B cell (primary cell): Measurements from ENCODE around the gene GATA5. TPM values are rescaled to one million over a fixed set of nuclear protein-coding genes. Genes with fewer than 3 reads are reported as not detected.

ENCODE experiments used
- ATAC-seq: fragments of 200-7000 bp; cut with Tn5 transposase; one replicate; pipeline ENCODE4 v1.10.0; 2021; ENCODE audit warnings: low read depth, mild to moderate bottlenecking, moderate number of reproducible peaks, moderate library complexity
- CTCF ChIA-PET: fragments of 350-600 bp; sonication (Branson Sonifier 250); formaldehyde crosslinking; loops from one replicate; lab custom pipeline; 2021; ENCODE audit warnings: antibody characterized with exemption, inconsistent platforms; lab: Charles Lee
- POLR2A ChIA-PET: fragments of 350-600 bp; sonication (Branson Sonifier 250); formaldehyde crosslinking; loops from one replicate; lab custom pipeline; 2021; ENCODE audit warnings: antibody characterized with exemption; lab: Charles Lee
- DNase-seq: peaks from one replicate; pipeline ENCODE4 v3.0.0; 2013
- H2AFZ ChIP-seq: 2 replicates; pipeline ENCODE4 v1.6.1; 2012; ENCODE audit warnings: mild to moderate bottlenecking, low read depth, low read length; ENCODE audit not compliant: insufficient read depth, poor library complexity, severe bottlenecking
- H3K27ac ChIP-seq, 2 donors: 1 replicate in 1 of 2; 2 replicates in 1 of 2; pipeline ENCODE4 v1.5.1; 2012 to 2013; ENCODE audit warnings: low read length in 2 of 2, mild to moderate bottlenecking in 2 of 2, moderate library complexity in 1 of 2
- H3K27me3 ChIP-seq, 4 experiments: fragments of 200-600 bp in 1 of 4; sonication (generic) in 1 of 4; replicated peaks in 1 of 4; 1 replicate in 2 of 4; 2 replicates in 2 of 4; pipeline versions ENCODE4 v1.6.1 to v1.7.0; 2013 to 2016; ENCODE audit warnings: low read length in 3 of 4, mild to moderate bottlenecking in 2 of 4, mixed read lengths in 1 of 4, moderate library complexity in 1 of 4; ENCODE audit not compliant: insufficient read depth in 4 of 4, control insufficient read depth in 3 of 4; ENCODE audit errors: control extremely low read depth in 1 of 4
- H3K36me3 ChIP-seq, 2 experiments: replicated peaks in 1 of 2; 1 replicate in 1 of 2; 2 replicates in 1 of 2; pipeline versions ENCODE4 v1.6.1 to v1.7.1; 2013; ENCODE audit warnings: low read length in 1 of 2; ENCODE audit not compliant: insufficient read depth in 2 of 2, control insufficient read depth in 1 of 2; ENCODE audit errors: control extremely low read depth in 1 of 2, extremely low read depth in 1 of 2
- H3K4me1 ChIP-seq, 2 donors: fragments of 200-600 bp in 1 of 2; sonication (generic) in 1 of 2; 1 replicate in 1 of 2; 2 replicates in 1 of 2; pipeline versions ENCODE4 v1.5.1 to v1.6.1; 2013 to 2017; ENCODE audit warnings: low read length in 2 of 2; ENCODE audit not compliant: control insufficient read depth in 2 of 2, insufficient read depth in 2 of 2
- H3K4me2 ChIP-seq: replicated peaks from 2 replicates; pipeline ENCODE3; 2012; ENCODE audit warnings: mild to moderate bottlenecking, low read depth, low read length; ENCODE audit not compliant: poor library complexity, severe bottlenecking
- H3K4me3 ChIP-seq, 5 experiments: fragments of 200-600 bp in 1 of 5; sonication (generic) in 1 of 5; 1 replicate in 3 of 5; 2 replicates in 2 of 5; pipeline versions ENCODE4 v1.5.1 to v1.7.0; 2011 to 2016; ENCODE audit warnings: low read length in 4 of 5, mild to moderate bottlenecking in 4 of 5, low read depth in 2 of 5, control low read depth in 1 of 5, moderate library complexity in 1 of 5; ENCODE audit not compliant: insufficient read depth in 1 of 5; ENCODE audit errors: control extremely low read depth in 1 of 5, extremely low read depth in 1 of 5
- H3K79me2 ChIP-seq: fragments of 200-600 bp; sonication (generic); one replicate; pipeline ENCODE4 v1.6.0; 2016; ENCODE audit warnings: low read length; ENCODE audit not compliant: control insufficient read depth, insufficient read depth
- H3K9ac ChIP-seq: fragments of 200-600 bp; sonication (generic); 2 replicates; pipeline ENCODE4 v1.6.1; 2017; ENCODE audit warnings: mild to moderate bottlenecking, low read length, moderate library complexity
- H3K9me3 ChIP-seq, 3 donors: one replicate each; pipeline versions ENCODE4 v1.6.1 to v1.7.1; 2013; ENCODE audit warnings: low read length in 2 of 3; ENCODE audit not compliant: control insufficient read depth in 2 of 3, insufficient read depth in 1 of 3; ENCODE audit errors: control extremely low read depth in 1 of 3
- H4K20me1 ChIP-seq: 2 replicates; pipeline ENCODE4 v1.6.0; 2012; ENCODE audit warnings: mild to moderate bottlenecking, low read length; ENCODE audit not compliant: insufficient read depth, control insufficient read depth, poor library complexity, severe bottlenecking
- H3K27ac Mint-ChIP-seq: one replicate; pipeline ENCODE4 v1.8.0; 2021; ENCODE audit warnings: mixed read lengths
- H3K27me3 Mint-ChIP-seq: one replicate; pipeline ENCODE4 v1.8.0; 2021; ENCODE audit warnings: mixed read lengths
- H3K4me1 Mint-ChIP-seq: one replicate; pipeline ENCODE4 v1.8.0; 2021; ENCODE audit warnings: mixed read lengths
- H3K4me3 Mint-ChIP-seq: one replicate; pipeline ENCODE4 v1.8.0; 2021; ENCODE audit warnings: mixed read lengths
- H3K9me3 Mint-ChIP-seq: one replicate; pipeline ENCODE4 v1.8.0; 2022; ENCODE audit warnings: mixed read lengths; ENCODE audit not compliant: insufficient read depth
- CTCF ChIP-seq: fragments of 200-600 bp; IDR thresholded peaks from one replicate; pipeline ENCODE4 v1.8.0; 2022; ENCODE audit warnings: antibody characterized with exemption, mild to moderate bottlenecking
- EZH2 ChIP-seq: IDR thresholded peaks from 2 replicates; pipeline ENCODE4 v1.6.1; 2012; ENCODE audit warnings: borderline replicate concordance, low read depth, mild to moderate bottlenecking, moderate library complexity, low read length; ENCODE audit not compliant: insufficient read depth, poor library complexity, severe bottlenecking
- WGBS: methylation state at CpG from one replicate; pipeline ENCODE4 v1.1.5; 2013; ENCODE audit warnings: missing lambda C conversion rate; ENCODE audit not compliant: insufficient coverage; 5-methylcytosine and 5-hydroxymethylcytosine counted together
- intact Hi-C: fragments of 100-400 bp; cut with micrococcal nuclease; formaldehyde crosslinking; loops from one replicate; pipeline ENCODE4 v1.10.0; 2022
- polyA plus RNA-seq: library from polyadenylated mRNA; depleted of rRNA; stranded (reverse); fragments of >200 nt; gene quantifications from 2 replicates; pipeline ENCODE4 v1.2.3, GENCODE V29; 2012
- total RNA-seq, 2 donors: library from RNA; stranded (reverse); fragments of 120-200 nt in 1 of 2; gene quantifications; 1 replicate in 1 of 2; 2 replicates in 1 of 2; pipeline versions ENCODE4 v1.2.3 to v1.2.4, GENCODE V29; 2013 to 2022

Gene GATA5
- total and polyA plus RNA-seq, 2 donors (not counting 1 experiment from before 2014, with no cell fraction given), result not detected

- Mint-ChIP-seq H3K4me3 (no peak overlapping the region), H3K9me3 (no peaks in the 10 kb centered on the region), H3K27me3 (peaks cover 12% of the 10 kb centered on the region), H3K27ac (no peak overlapping the region), H3K4me1 (no peaks in the 10 kb centered on the region)
- intact Hi-C loops, result no loop called here
- Histone ChIP-seq H2AFZ (no peak overlapping the region), H3K4me2 (no peak overlapping the region), H3K27ac (no peak overlapping the region), H3K9me3 (no peaks in the 10 kb centered on the region), H3K36me3 (no peaks in the 10 kb centered on the region), H3K79me2 (no peaks in the 10 kb centered on the region), H3K4me1 (no peaks in the 10 kb centered on the region), H3K27me3 (no peaks in the 10 kb centered on the region), H4K20me1 (no peaks in the 10 kb centered on the region), H3K9ac (no peak overlapping the region), H3K4me3 (no peak overlapping the region)
- CTCF ChIA-PET, result no interaction called here
- no peak for ATAC-seq
- POLR2A ChIA-PET, result no interaction called here
- TF ChIP-seq EZH2 (no peak), CTCF (no peak)
- WGBS, result 80% methylated on average over 12 of the region's 14 CpGs
- no peak for DNase-seq
These were observed 27.0 kb downstream of the GATA5 start for GRCh38 chr20:62448788-62449187.

GRCh38 chr20:62448038-62448437, 27.8 kb downstream of the GATA5 start:
- Mint-ChIP-seq H3K4me1 (no peaks in the 10 kb centered on the region), H3K27me3 (peaks cover 14% of the 10 kb centered on the region), H3K4me3 (no peak overlapping the region), H3K27ac (no peak overlapping the region), H3K9me3 (no peaks in the 10 kb centered on the region)
- Histone ChIP-seq H3K9ac (no peak overlapping the region), H2AFZ (no peak overlapping the region), H4K20me1 (no peaks in the 10 kb centered on the region), H3K27ac (no peak overlapping the region), H3K9me3 (no peaks in the 10 kb centered on the region), H3K36me3 (no peaks in the 10 kb centered on the region), H3K27me3 (no peaks in the 10 kb centered on the region), H3K79me2 (no peaks in the 10 kb centered on the region), H3K4me2 (no peak overlapping the region), H3K4me1 (no peaks in the 10 kb centered on the region), H3K4me3 (no peak overlapping the region)
- ATAC-seq, result no peak
- POLR2A ChIA-PET, result no interaction called here
- CTCF ChIA-PET, result no interaction called here
- DNase-seq, result no peak
- WGBS, result 68% methylated on average over 10 of the region's 10 CpGs
- intact Hi-C loops, result no loop called here
- TF ChIP-seq EZH2, result no peak
- no peak for TF ChIP-seq CTCF
